GM12872 (cell line): ENCODE data around the gene THBS1.

Experiments
- CTCF ChIP-seq: IDR thresholded peaks from 3 replicates; pipeline ENCODE4 v1.5.1; 2011; ENCODE audit warnings: low read depth, mild to moderate bottlenecking, low read length, moderate library complexity; ENCODE audit not compliant: insufficient read depth

THBS1 gene

DNA sequence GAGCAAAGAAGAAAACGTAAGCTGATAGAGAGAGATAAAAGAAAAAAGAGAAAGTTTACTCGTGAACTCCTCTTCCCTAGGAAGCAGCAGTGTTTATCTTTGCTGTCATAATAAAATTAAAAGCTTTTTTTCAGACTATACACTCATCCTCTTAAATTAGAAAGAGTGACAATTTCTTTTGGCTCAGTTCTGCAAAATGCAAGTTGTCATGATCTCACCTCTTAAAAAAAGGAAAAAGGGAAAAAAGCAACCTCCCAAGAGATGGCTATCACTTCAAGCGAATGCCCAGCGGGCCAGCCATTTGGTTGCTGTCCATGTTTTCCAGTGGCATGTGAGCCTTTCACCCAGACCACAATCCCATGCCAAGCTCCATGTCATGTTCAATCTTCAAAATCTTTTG, 7.0 kb upstream of the THBS1 start:
- TF ChIP-seq CTCF, result no peak

GRCh38 chr15:39574427-39574826, 6.5 kb upstream of the THBS1 start:
- TF ChIP-seq CTCF, result no peak

DNA sequence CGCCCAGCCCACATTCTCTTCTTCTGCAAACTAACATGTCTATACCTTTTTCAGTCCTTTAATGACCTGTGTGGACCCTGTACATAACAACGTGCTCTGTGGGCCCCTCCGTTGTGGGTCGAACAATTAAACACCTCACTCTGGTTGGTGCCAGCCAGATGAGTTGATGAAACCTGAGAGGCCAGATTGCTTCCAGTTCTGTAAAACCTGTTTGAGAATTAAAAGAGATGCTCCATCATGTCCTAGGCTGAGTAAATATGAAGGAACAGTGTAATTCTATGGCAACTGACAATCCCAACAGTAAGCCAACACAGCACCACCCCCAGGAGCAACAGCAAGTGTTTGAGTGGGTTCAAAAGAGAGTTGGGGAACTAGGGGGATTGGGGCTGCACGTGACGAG, 5.7 kb upstream of the THBS1 start:
- no peak for TF ChIP-seq CTCF

DNA sequence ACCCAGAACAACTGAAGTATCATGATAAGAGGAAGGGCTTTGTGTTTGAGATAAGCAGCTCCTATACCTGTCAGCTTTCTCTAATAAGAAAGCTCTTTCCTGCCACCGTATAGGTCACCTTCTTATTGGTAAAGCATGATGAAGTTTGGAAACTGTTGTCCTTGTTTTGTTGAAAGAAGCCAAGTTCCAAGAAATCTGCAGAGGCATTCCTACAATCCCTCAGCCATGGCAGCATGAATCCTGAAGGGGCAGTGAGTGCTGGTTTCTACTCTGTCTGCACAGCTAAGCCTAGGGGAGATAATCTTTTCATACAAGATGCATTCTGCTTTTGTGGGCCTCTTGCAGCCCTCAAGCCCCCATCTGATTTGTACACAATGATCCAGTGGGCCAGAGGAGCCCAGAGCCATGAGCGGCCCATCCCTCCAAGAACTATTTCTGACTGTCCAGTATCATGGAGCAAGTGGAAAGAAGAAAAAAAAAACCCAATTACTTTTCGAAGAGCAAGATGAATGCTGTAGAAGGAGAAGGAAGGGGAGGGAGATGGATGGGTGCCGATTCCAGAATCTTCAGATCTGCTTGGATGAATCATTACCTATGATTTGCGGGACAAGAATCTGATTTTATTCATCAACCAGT, 1.9 kb upstream of the THBS1 start:
- TF ChIP-seq CTCF, result no peak

DNA sequence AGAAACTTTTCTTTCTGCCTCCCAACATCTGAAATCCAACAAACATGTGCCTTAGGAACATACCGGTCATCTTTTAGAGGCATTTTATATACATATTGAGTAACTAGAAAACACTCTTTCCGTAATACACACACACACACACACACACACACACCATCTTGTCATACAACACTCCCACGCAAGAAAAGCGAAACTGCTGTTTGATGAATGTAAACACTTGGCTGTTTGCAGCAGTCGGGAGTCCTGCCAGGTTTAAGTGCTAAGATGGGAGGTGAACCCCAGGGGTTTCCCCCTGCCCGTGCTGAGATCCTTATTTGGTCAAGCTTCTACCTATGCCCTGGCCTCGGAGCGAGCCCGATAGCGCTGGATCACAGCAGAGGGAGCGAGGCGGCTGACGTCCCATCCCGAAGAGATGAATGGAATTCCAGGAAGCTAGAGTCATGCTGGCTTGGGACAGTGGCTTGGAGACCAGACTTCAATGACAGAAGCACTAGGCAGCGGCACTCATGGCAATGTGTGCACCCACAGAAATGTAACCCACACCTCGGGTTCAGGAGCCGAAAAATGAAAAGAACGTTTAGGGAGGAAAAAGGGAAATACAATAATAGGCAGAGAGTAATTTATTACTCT, 1.3 kb upstream of the THBS1 start:
- no peak for TF ChIP-seq CTCF

DNA sequence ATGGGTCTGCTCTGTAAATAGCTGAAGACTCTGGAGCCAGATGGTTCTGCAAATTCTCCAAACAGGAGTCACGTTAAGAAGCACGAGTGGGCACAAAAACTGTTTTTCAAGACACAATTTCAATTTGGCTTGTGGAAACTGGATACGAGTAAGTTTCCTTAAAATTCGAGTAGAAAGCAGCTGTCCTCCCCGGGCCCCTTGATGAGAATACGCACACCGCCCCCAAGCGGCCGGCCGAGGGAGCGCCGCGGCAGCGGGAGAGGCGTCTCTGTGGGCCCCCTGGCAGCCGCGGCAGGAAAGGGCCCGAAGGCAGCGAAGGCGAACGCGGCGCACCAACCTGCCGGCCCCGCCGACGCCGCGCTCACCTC, 778 bp upstream of the THBS1 start:
- TF ChIP-seq CTCF, result peak; percentile 88

GRCh38 chr15:39581242-39581792, 438 bp downstream of the THBS1 start:
- TF ChIP-seq CTCF, result no peak
